ENCODE data around the gene SATB2. TPM values are rescaled to one million over a fixed set of nuclear protein-coding genes. Genes with fewer than 3 reads are reported as not detected.

Gene SATB2
- total RNA-seq, 1 experiment from 2014 or later = 13.8 TPM

- Histone ChIP-seq H3K9ac (ENCODE audit: low read length) (no peak overlapping the region), H3K36me3 (ENCODE audit: control insufficient read depth in 1 of 2, insufficient read depth in 2 of 2, low read length in 2 of 2) (no peaks in the 10 kb centered on the region), H3K9me2 (ENCODE audit: insufficient read depth) (no peaks in the 10 kb centered on the region), H3K4me3 (replicated peaks in 1 of 2; ENCODE audit: low read depth in 1 of 2, low read length in 2 of 2) (no peak overlapping the region), H4K20me1 (ENCODE audit: insufficient read depth) (no peaks in the 10 kb centered on the region), H3K4me2 (ENCODE audit: low read length) (no peak overlapping the region), H3K27me3 (ENCODE audit: insufficient read depth, low read length) (no peaks in the 10 kb centered on the region), H3K9me3 (ENCODE audit: control insufficient read depth in 1 of 2, insufficient read depth in 1 of 2, low read depth in 1 of 2, low read length in 2 of 2) (no peaks in the 10 kb centered on the region), H2AFZ (ENCODE audit: low read depth, low read length, poor library complexity, severe bottlenecking) (no peak overlapping the region), H3K27ac (ENCODE audit: low read depth, low read length) (no peak overlapping the region), H3K4me1 (ENCODE audit: control insufficient read depth in 1 of 2, insufficient read depth in 2 of 2, low read length in 2 of 2) (peaks cover 0 to 11% of the 10 kb centered on the region in 2 experiments; a peak in 1 of 4 replicates), H3K79me2 (ENCODE audit: insufficient read depth, low read length) (no peaks in the 10 kb centered on the region)
- intact Hi-C loops (cut with micrococcal nuclease) = no loop called here
- ChIA-PET POLR2A (no interaction called here), RAD21 (ENCODE audit: low non-redundant PET in 1 of 2, low total read pairs in 2 of 2, uncharacterized antibody in 2 of 2, unreplicated experiment in 2 of 2) (no interaction called here), CTCF (no interaction called here)
- BruUV-seq (replicated peaks) = no TSS peak
- TF ChIP-seq TCF7L2 (IDR thresholded peaks at IDR 0.05; ENCODE audit: borderline replicate concordance, extremely low read depth, insufficient read depth, insufficient read length) (no peak), SIN3A (IDR thresholded peaks at IDR 0.05; ENCODE audit: low read depth) (no peak), MAX (IDR thresholded peaks at IDR 0.05) (no peak), ZFX (IDR thresholded peaks at IDR 0.05) (no peak), FOSL1 (IDR thresholded peaks at IDR 0.05; ENCODE audit: low read depth) (no peak), ELF1 (IDR thresholded peaks at IDR 0.05; ENCODE audit: borderline replicate concordance, low read depth) (no peak), YY1 (IDR thresholded peaks at IDR 0.05; ENCODE audit: extremely low read depth, insufficient replicate concordance, low read depth, low read length) (no peak)
- ATAC-seq (no peak), DNase-seq (ENCODE audit: low read depth, low spot score) (no peak)
Measured at GRCh38 chr2:199414001-199414400, 43.7 kb downstream of the SATB2 start.

DNA sequence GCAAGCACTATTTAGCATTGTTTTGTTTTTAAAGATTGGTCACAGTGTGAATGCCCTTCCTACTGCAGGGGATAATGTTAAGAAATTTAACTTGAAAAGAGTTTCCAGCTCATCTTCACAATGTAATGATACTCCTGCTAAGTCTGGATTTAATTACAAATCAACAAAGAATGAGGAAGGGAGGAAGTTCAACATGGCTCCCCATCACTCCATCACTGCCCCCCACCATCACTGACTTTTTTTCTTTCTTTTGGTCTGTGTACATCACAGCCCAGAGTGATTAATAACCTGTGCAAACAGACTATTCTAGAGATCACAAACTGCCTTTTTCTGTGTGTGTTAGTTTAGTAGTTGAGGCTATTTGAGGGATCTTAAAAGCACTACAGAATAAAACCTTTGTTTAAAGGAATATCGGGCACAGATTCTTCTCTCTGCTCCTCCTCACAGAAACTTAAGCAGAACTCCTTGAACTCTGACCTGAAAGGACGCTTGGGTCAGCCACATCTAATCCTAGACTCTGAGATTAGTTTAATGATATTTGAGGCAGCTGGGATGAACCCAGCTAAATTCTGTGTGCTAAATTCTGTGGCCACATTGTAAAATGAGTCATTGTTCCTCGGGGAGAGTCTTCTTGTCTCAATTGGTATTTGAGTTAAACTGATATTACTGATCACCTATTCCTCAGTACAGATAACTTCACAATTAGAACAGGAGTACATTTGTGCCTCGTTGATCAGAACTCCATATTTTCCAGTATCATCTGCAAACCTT, 47.8 kb downstream of the SATB2 start:
- no peak for ATAC-seq
- H3K27ac ChIP-seq (ENCODE audit: low read depth, low read length) = no peak overlapping the region
- TF ChIP-seq CBX3 (IDR thresholded peaks at IDR 0.05; ENCODE audit: low read depth) (no peak), EZH2phosphoT487 (IDR thresholded peaks at IDR 0.05; ENCODE audit: borderline replicate concordance) (no peak), SIN3A (IDR thresholded peaks at IDR 0.05; ENCODE audit: low read depth) (no peak), REST (IDR thresholded peaks at IDR 0.05; ENCODE audit: low read depth) (no peak), CEBPB (IDR thresholded peaks at IDR 0.05; ENCODE audit: low read depth) (no peak), POLR2AphosphoS5 (IDR thresholded peaks at IDR 0.05; ENCODE audit: low read depth, low read length) (no peak), SP1 (IDR thresholded peaks at IDR 0.05; ENCODE audit: low read depth) (no peak), ELF1 (IDR thresholded peaks at IDR 0.05; ENCODE audit: borderline replicate concordance, low read depth) (no peak), EGR1 (IDR thresholded peaks at IDR 0.05; ENCODE audit: low read depth) (no peak), EZH2 (IDR thresholded peaks at IDR 0.05) (no peak), ZNF274 (IDR thresholded peaks at IDR 0.05; ENCODE audit: low read depth, low read length) (no peak), TCF7L2 (IDR thresholded peaks at IDR 0.05; ENCODE audit: borderline replicate concordance, extremely low read depth, insufficient read depth, insufficient read length) (no peak), FOSL1 (IDR thresholded peaks at IDR 0.05; ENCODE audit: low read depth) (no peak)
- no peaks in the 10 kb centered on the region for H4K20me1 ChIP-seq (ENCODE audit: insufficient read depth)
- POLR2A ChIA-PET = no interaction called here
- no peaks in the 10 kb centered on the region for H3K36me3 ChIP-seq (ENCODE audit: control insufficient read depth in 1 of 2, insufficient read depth in 2 of 2, low read length in 2 of 2)
- no peaks in the 10 kb centered on the region for H3K9me3 ChIP-seq (ENCODE audit: control insufficient read depth in 1 of 2, insufficient read depth in 1 of 2, low read depth in 1 of 2, low read length in 2 of 2)
- peak overlapping the region; percentile 10; the same call in 1 of the 2 replicates for H3K4me2 ChIP-seq (ENCODE audit: low read length)
- no TSS peak for BruUV-seq (replicated peaks)
- H3K9me2 ChIP-seq (ENCODE audit: insufficient read depth) = no peaks in the 10 kb centered on the region
- peaks cover 4 to 14% of the 10 kb centered on the region in 2 experiments; a peak in 3 of 4 replicates for H3K4me1 ChIP-seq (ENCODE audit: control insufficient read depth in 1 of 2, insufficient read depth in 2 of 2, low read length in 2 of 2)
- H3K27me3 ChIP-seq (ENCODE audit: insufficient read depth, low read length) = no peaks in the 10 kb centered on the region
- H3K79me2 ChIP-seq (ENCODE audit: insufficient read depth, low read length) = no peaks in the 10 kb centered on the region; the same call in 1 of the 2 replicates
- H3K4me3 ChIP-seq (replicated peaks in 1 of 2; ENCODE audit: low read depth in 1 of 2, low read length in 2 of 2) = no peak overlapping the region
- no peak overlapping the region for H2AFZ ChIP-seq (ENCODE audit: low read depth, low read length, poor library complexity, severe bottlenecking)
- CTCF ChIA-PET = no interaction called here
- RAD21 ChIA-PET (ENCODE audit: low non-redundant PET in 1 of 2, low total read pairs in 2 of 2, uncharacterized antibody in 2 of 2, unreplicated experiment in 2 of 2) = no interaction called here
- H3K9ac ChIP-seq (ENCODE audit: low read length) = no peak overlapping the region
- intact Hi-C loops (cut with micrococcal nuclease) = no loop called here
- no peak for DNase-seq (ENCODE audit: low read depth, low spot score)

All from HCT116 (cell line).